ENCODE measurements around the gene ALK. TPM values are rescaled to one million over a fixed set of nuclear protein-coding genes. Genes with fewer than 3 reads are reported as not detected.

The ALK gene
- total RNA-seq, 4 donors from 2014 or later = 0.19 TPM; not detected in 3

DNA sequence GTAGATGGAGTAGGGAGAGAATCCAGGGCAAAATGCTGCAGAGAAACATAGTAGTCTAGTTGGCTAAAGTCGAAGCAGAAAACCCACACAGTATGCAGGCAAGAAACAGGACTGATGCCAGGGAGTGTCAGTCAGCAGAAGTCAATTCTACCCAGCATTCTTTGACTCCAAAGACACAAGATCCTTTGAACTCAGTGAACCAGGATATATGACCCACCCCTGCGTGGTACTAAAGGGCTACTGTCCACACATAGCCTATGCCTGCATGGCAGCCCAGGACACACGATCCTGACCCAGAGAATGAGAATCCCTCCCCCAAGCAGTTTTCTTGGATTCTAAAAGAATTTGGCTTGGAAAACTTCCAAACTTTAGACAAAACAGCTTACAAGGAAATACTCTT is 42.5 kb downstream of the ALK start:
- Histone ChIP-seq H3K27ac (no peak overlapping the region), H3K27me3 (peaks cover 0 to 5% (median 0%) of the 10 kb centered on the region in 4 donors), H3K4me1 (no peaks in the 10 kb centered on the region), H3K4me3 (no peak overlapping the region), H3K9me3 (no peaks in the 10 kb centered on the region), H3K36me3 (no peaks in the 10 kb centered on the region)
- TF ChIP-seq, protein P1, sequence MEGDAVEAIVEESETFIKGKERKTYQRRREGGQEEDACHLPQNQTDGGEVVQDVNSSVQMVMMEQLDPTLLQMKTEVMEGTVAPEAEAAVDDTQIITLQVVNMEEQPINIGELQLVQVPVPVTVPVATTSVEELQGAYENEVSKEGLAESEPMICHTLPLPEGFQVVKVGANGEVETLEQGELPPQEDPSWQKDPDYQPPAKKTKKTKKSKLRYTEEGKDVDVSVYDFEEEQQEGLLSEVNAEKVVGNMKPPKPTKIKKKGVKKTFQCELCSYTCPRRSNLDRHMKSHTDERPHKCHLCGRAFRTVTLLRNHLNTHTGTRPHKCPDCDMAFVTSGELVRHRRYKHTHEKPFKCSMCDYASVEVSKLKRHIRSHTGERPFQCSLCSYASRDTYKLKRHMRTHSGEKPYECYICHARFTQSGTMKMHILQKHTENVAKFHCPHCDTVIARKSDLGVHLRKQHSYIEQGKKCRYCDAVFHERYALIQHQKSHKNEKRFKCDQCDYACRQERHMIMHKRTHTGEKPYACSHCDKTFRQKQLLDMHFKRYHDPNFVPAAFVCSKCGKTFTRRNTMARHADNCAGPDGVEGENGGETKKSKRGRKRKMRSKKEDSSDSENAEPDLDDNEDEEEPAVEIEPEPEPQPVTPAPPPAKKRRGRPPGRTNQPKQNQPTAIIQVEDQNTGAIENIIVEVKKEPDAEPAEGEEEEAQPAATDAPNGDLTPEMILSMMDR (IDR thresholded peaks at IDR 0.05) = no peak
- TF ChIP-seq POLR2A (IDR thresholded peaks at IDR 0.05) = no peak
- 14 to 46% methylated on average over 2 to 3 of the region's 3 CpGs for WGBS, 2 donors
- intact Hi-C loops (cut with DNase I) = no loop called here
- DNase-seq = no peak

DNA sequence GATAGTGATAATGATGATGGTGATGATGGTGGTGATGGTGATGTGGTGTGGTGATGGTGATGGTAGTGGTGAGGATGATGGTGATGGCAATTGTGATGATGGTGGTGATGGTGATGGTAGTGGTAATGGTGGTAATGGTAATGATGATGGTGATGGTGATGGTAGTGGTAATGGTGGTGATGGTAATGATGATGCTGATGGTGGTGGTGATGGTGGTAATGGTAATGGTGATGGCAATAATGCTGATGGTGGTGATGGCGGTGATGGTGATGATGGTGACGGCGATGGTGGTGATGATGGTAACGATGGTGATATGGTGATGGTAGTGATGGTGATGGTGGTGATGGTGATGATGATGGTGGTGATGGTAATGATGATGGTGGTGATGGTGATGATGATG is 45.0 kb downstream of the ALK start:
- no peak overlapping the region for H3K27ac ChIP-seq
- 93 to 97% methylated on average over 4 of the region's 4 CpGs for WGBS, 2 donors
- H3K27me3 ChIP-seq = peaks cover 0 to 12% (median 0%) of the 10 kb centered on the region in 4 donors
- no peak for DNase-seq
- H3K4me1 ChIP-seq = no peaks in the 10 kb centered on the region
- intact Hi-C loops (cut with DNase I) = no loop called here
- H3K9me3 ChIP-seq = no peaks in the 10 kb centered on the region
- TF ChIP-seq, protein P1 (IDR thresholded peaks at IDR 0.05) = no peak
- TF ChIP-seq POLR2A (IDR thresholded peaks at IDR 0.05) = no peak
- H3K36me3 ChIP-seq = no peaks in the 10 kb centered on the region
- no peak overlapping the region for H3K4me3 ChIP-seq

DNA sequence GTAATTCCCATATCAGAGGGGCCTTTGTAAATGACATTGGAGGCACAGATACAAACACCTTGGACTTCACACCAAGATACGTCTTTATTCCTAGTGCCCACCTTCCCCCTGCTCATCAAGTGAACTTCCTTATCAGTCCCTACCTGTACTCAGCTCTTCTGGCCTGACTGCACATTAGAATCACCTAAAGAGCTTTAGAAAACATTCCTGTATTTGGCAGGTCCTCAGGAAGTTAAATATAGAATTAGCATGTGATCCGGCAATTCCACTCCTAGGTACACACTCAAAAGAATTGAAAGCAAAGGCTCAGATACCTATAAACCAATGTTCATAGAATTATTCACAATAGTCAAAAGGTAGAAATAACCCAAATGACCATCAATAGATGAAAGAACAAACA is 46.6 kb downstream of the ALK start:
- TF ChIP-seq, protein P1 (IDR thresholded peaks at IDR 0.05) = no peak
- no peak for TF ChIP-seq POLR2A (IDR thresholded peaks at IDR 0.05)
- no peak for DNase-seq
- Histone ChIP-seq H3K9me3 (no peaks in the 10 kb centered on the region), H3K27me3 (peaks cover 0 to 6% (median 0%) of the 10 kb centered on the region in 4 donors), H3K27ac (no peak overlapping the region), H3K4me3 (no peak overlapping the region), H3K4me1 (no peaks in the 10 kb centered on the region), H3K36me3 (no peaks in the 10 kb centered on the region)
- 60 to 88% methylated on average over 2 of the region's 2 CpGs for WGBS, 2 donors
- intact Hi-C loops (cut with DNase I) = no loop called here

DNA sequence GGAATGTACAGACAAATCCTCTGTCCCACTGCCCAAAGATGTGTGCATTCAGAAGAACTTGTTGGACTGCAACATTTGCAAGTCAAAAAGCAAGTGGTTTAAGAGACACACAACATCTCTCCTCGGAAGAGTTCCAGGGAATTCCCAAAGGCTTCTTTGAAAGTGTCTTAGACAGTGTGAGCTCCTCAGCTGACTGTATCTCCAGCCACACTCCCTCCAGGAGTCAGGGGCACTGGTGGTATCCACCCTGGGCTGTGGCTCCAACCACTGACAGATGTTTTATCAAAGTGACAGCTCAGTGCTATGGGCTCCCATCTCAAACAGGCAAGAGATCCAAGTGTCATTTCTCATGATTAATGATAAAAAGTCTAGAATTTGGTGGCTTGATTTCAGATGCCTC is 48.5 kb downstream of the ALK start:
- no peak for DNase-seq
- WGBS, 2 donors = 55 to 78% methylated on average over 1 of the region's 1 CpG
- Histone ChIP-seq H3K36me3 (no peaks in the 10 kb centered on the region), H3K4me1 (no peaks in the 10 kb centered on the region), H3K9me3 (no peaks in the 10 kb centered on the region), H3K4me3 (no peak overlapping the region), H3K27me3 (peaks cover 0 to 6% (median 0%) of the 10 kb centered on the region in 4 donors), H3K27ac (no peak overlapping the region)
- intact Hi-C loops (cut with DNase I) = no loop called here
- TF ChIP-seq, protein P1 (IDR thresholded peaks at IDR 0.05) = no peak
- no peak for TF ChIP-seq POLR2A (IDR thresholded peaks at IDR 0.05)

DNA sequence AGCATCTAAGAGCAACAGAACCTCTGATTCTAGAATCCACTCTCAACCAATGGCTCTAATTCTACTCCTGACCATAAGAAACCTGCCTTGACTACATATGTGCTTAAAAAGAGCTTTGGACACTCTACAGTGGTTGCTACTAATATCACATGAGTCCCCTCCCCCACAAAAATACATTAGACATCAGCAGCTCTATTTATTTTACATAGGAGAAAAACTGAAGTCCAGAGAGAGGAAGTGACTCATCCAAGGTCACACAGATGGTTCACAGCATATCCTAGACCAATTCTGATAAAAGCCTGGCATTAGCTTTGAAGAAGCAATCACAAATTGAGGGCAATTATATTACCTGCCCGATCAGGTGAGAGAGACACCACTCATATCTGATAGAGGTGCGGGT is 49.8 kb downstream of the ALK start:
- H3K9me3 ChIP-seq = no peaks in the 10 kb centered on the region
- intact Hi-C loops (cut with DNase I) = no loop called here
- peaks cover 0 to 6% (median 0%) of the 10 kb centered on the region in 4 donors for H3K27me3 ChIP-seq
- 80 to 87% methylated on average over 2 of the region's 2 CpGs for WGBS, 2 donors
- H3K27ac ChIP-seq = no peak overlapping the region
- no peak for DNase-seq
- H3K4me3 ChIP-seq = no peak overlapping the region
- TF ChIP-seq, protein P1 (IDR thresholded peaks at IDR 0.05) = no peak
- no peak for TF ChIP-seq POLR2A (IDR thresholded peaks at IDR 0.05)
- no peaks in the 10 kb centered on the region for H3K36me3 ChIP-seq
- H3K4me1 ChIP-seq = no peaks in the 10 kb centered on the region
